Stimulated activated CD4-positive, alpha-beta T cell treated with anti-CD3 and anti-CD28 coated beads, TNF-alpha, amount 100 ng/mL, for 48 hours (primary cell): ENCODE data around the gene RASSF6.
"Not testable (repeated sequence)": the region's sequence is repeated elsewhere in the genome, so short reads cannot be mapped to it uniquely, and the experiment has no call there.

Source experiments
- DNase-seq, 3 donors: peaks; one replicate each; pipeline ENCODE4 v3.0.0-alpha.2; 2020; ENCODE audit warnings: low read depth in 3 of 3

The RASSF6 gene

GRCh38 chr4:73612032-73612431, 8.2 kb downstream of the RASSF6 start:
- DNase-seq = no peak

- no peak for DNase-seq
Measured at GRCh38 chr4:73609706-73610105, 10.5 kb downstream of the RASSF6 start.

GRCh38 chr4:73608689-73609594, 11.3 kb downstream of the RASSF6 start:
- no peak for DNase-seq

GRCh38 chr4:73607375-73608033, 12.7 kb downstream of the RASSF6 start:
- no peak for DNase-seq

- DNase-seq = no peak
Measured at GRCh38 chr4:73606465-73606974, 13.7 kb downstream of the RASSF6 start.

GRCh38 chr4:73603854-73604584, 16.2 kb downstream of the RASSF6 start:
- DNase-seq = no peak

- no peak for DNase-seq
Measured at GRCh38 chr4:73603271-73603710, 16.9 kb downstream of the RASSF6 start.

GRCh38 chr4:73600954-73601353, 19.3 kb downstream of the RASSF6 start:
- DNase-seq = no peak

- no peak for DNase-seq
Measured at GRCh38 chr4:73599182-73599581, 21.1 kb downstream of the RASSF6 start.

GRCh38 chr4:73597594-73597993, 22.6 kb downstream of the RASSF6 start:
- DNase-seq = no peak

GRCh38 chr4:73597183-73597582, 23.1 kb downstream of the RASSF6 start:
- DNase-seq = not testable (repeated sequence)

GRCh38 chr4:73596001-73596400, 24.2 kb downstream of the RASSF6 start:
- no peak for DNase-seq

GRCh38 chr4:73593631-73594241, 26.5 kb downstream of the RASSF6 start:
- no peak for DNase-seq

GRCh38 chr4:73589887-73590801, 30.1 kb downstream of the RASSF6 start:
- DNase-seq = no peak

GRCh38 chr4:73589261-73589847, 30.9 kb downstream of the RASSF6 start:
- DNase-seq = no peak

GRCh38 chr4:73588613-73589012, 31.6 kb downstream of the RASSF6 start:
- DNase-seq = no peak

GRCh38 chr4:73586666-73587065, 33.6 kb downstream of the RASSF6 start:
- no peak for DNase-seq

GRCh38 chr4:73586040-73586439, 34.2 kb downstream of the RASSF6 start:
- no peak for DNase-seq

GRCh38 chr4:73585345-73585744, 34.9 kb downstream of the RASSF6 start:
- no peak for DNase-seq

GRCh38 chr4:73583666-73584065, 36.6 kb downstream of the RASSF6 start:
- DNase-seq = no peak
